ENCODE results near the gene ERBB4. TPM values are rescaled to one million over a fixed set of nuclear protein-coding genes. Genes with fewer than 3 reads are reported as not detected.

The ERBB4 gene
- total RNA-seq, 2 donors from 2014 or later, result not detected

GRCh38 chr2:211498551-211499205, 1039.9 kb downstream of the ERBB4 start:
- H3K27ac Mint-ChIP-seq, result no peak overlapping the region
- no peak overlapping the region for H3K4me3 Mint-ChIP-seq
- DNase-seq (ENCODE audit: low spot score) (no peak), ATAC-seq (no peak)
- H3K27me3 Mint-ChIP-seq, result no peaks in the 10 kb centered on the region
- H3K9me3 Mint-ChIP-seq, result peaks cover 8% of the 10 kb centered on the region
- no peaks in the 10 kb centered on the region for H3K36me3 Mint-ChIP-seq
- no peaks in the 10 kb centered on the region for H3K4me1 Mint-ChIP-seq (ENCODE audit: low read depth in 2 of 2)

GRCh38 chr2:211495339-211495738, 1043.3 kb downstream of the ERBB4 start:
- Mint-ChIP-seq H3K9me3 (peaks cover 3% of the 10 kb centered on the region), H3K27ac (no peak overlapping the region), H3K27me3 (no peaks in the 10 kb centered on the region), H3K36me3 (no peaks in the 10 kb centered on the region), H3K4me1 (ENCODE audit: low read depth in 2 of 2) (no peaks in the 10 kb centered on the region), H3K4me3 (no peak overlapping the region)
- DNase-seq (ENCODE audit: low spot score) (no peak), ATAC-seq (no peak)

- Mint-ChIP-seq H3K36me3 (no peaks in the 10 kb centered on the region), H3K4me3 (no peak overlapping the region), H3K9me3 (peaks cover 3% of the 10 kb centered on the region), H3K4me1 (ENCODE audit: low read depth in 2 of 2) (no peaks in the 10 kb centered on the region), H3K27me3 (no peaks in the 10 kb centered on the region), H3K27ac (no peak overlapping the region)
- no peak for ATAC-seq
- no peak for DNase-seq (ENCODE audit: low spot score)
Observed at GRCh38 chr2:211494536-211494935, 1044.1 kb downstream of the ERBB4 start.

- no peak for DNase-seq (ENCODE audit: low spot score)
- Mint-ChIP-seq H3K4me3 (no peak overlapping the region), H3K27ac (no peak overlapping the region)
Observed at GRCh38 chr2:211494085-211494484, 1044.5 kb downstream of the ERBB4 start.

GRCh38 chr2:211487733-211488132, 1050.9 kb downstream of the ERBB4 start:
- Mint-ChIP-seq H3K9me3 (no peaks in the 10 kb centered on the region), H3K27me3 (no peaks in the 10 kb centered on the region), H3K36me3 (no peaks in the 10 kb centered on the region), H3K27ac (no peak overlapping the region), H3K4me1 (ENCODE audit: low read depth in 2 of 2) (no peaks in the 10 kb centered on the region), H3K4me3 (no peak overlapping the region)
- no peak for DNase-seq (ENCODE audit: low spot score)
- ATAC-seq, result no peak

More at GRCh38 chr2:211494085-211494484, 1044.5 kb downstream of the ERBB4 start:
- Mint-ChIP-seq H3K36me3 (no peaks in the 10 kb centered on the region), H3K27me3 (no peaks in the 10 kb centered on the region), H3K9me3 (peaks cover 3% of the 10 kb centered on the region), H3K4me1 (ENCODE audit: low read depth in 2 of 2) (no peaks in the 10 kb centered on the region)
- ATAC-seq, result no peak

- Mint-ChIP-seq H3K27me3 (no peaks in the 10 kb centered on the region), H3K4me3 (no peak overlapping the region), H3K9me3 (peaks cover 18% of the 10 kb centered on the region), H3K4me1 (ENCODE audit: low read depth in 2 of 2) (no peaks in the 10 kb centered on the region), H3K36me3 (no peaks in the 10 kb centered on the region), H3K27ac (no peak overlapping the region)
- no peak for ATAC-seq
- DNase-seq (ENCODE audit: low spot score), result no peak
Observed at GRCh38 chr2:211479536-211480150, 1059.0 kb downstream of the ERBB4 start.

- no peaks in the 10 kb centered on the region for H3K4me1 Mint-ChIP-seq (ENCODE audit: low read depth in 2 of 2)
- H3K36me3 Mint-ChIP-seq, result no peaks in the 10 kb centered on the region
- H3K27me3 Mint-ChIP-seq, result no peaks in the 10 kb centered on the region
- peaks cover 23% of the 10 kb centered on the region for H3K9me3 Mint-ChIP-seq
- no peak overlapping the region for H3K27ac Mint-ChIP-seq
- DNase-seq (ENCODE audit: low spot score) (no peak), ATAC-seq (no peak)
- H3K4me3 Mint-ChIP-seq, result no peak overlapping the region
Observed at GRCh38 chr2:211477537-211478275, 1060.9 kb downstream of the ERBB4 start.

- H3K36me3 Mint-ChIP-seq, result no peaks in the 10 kb centered on the region
- H3K4me1 Mint-ChIP-seq (ENCODE audit: low read depth in 2 of 2), result no peaks in the 10 kb centered on the region
- H3K4me3 Mint-ChIP-seq, result no peak overlapping the region
- H3K27ac Mint-ChIP-seq, result no peak overlapping the region
- peaks cover 20% of the 10 kb centered on the region for H3K9me3 Mint-ChIP-seq
- ATAC-seq (no peak), DNase-seq (ENCODE audit: low spot score) (no peak)
- H3K27me3 Mint-ChIP-seq, result no peaks in the 10 kb centered on the region
Observed at GRCh38 chr2:211473116-211473515, 1065.5 kb downstream of the ERBB4 start.

GRCh38 chr2:211469664-211470059, 1068.9 kb downstream of the ERBB4 start:
- ATAC-seq, result no peak
- Mint-ChIP-seq H3K9me3 (peaks cover 14% of the 10 kb centered on the region), H3K4me3 (no peak overlapping the region), H3K36me3 (no peaks in the 10 kb centered on the region), H3K27ac (no peak overlapping the region), H3K4me1 (ENCODE audit: low read depth in 2 of 2) (no peaks in the 10 kb centered on the region), H3K27me3 (no peaks in the 10 kb centered on the region)
- DNase-seq (ENCODE audit: low spot score), result no peak

- Mint-ChIP-seq H3K9me3 (peaks cover 12% of the 10 kb centered on the region), H3K4me1 (ENCODE audit: low read depth in 2 of 2) (no peaks in the 10 kb centered on the region), H3K4me3 (no peak overlapping the region), H3K36me3 (no peaks in the 10 kb centered on the region), H3K27me3 (no peaks in the 10 kb centered on the region), H3K27ac (no peak overlapping the region)
- DNase-seq (ENCODE audit: low spot score) (no peak), ATAC-seq (no peak)
Observed at GRCh38 chr2:211468877-211469663, 1069.5 kb downstream of the ERBB4 start.

GRCh38 chr2:211468217-211468616, 1070.4 kb downstream of the ERBB4 start:
- peaks cover 16% of the 10 kb centered on the region for H3K9me3 Mint-ChIP-seq
- no peaks in the 10 kb centered on the region for H3K36me3 Mint-ChIP-seq
- no peak overlapping the region for H3K4me3 Mint-ChIP-seq
- no peaks in the 10 kb centered on the region for H3K27me3 Mint-ChIP-seq
- ATAC-seq, result no peak
- no peak for DNase-seq (ENCODE audit: low spot score)
- H3K27ac Mint-ChIP-seq, result no peak overlapping the region
- H3K4me1 Mint-ChIP-seq (ENCODE audit: low read depth in 2 of 2), result no peaks in the 10 kb centered on the region

- DNase-seq (ENCODE audit: low spot score) (no peak), ATAC-seq (no peak)
- Mint-ChIP-seq H3K4me1 (ENCODE audit: low read depth in 2 of 2) (no peaks in the 10 kb centered on the region), H3K27ac (no peak overlapping the region), H3K36me3 (no peaks in the 10 kb centered on the region), H3K4me3 (no peak overlapping the region), H3K9me3 (peaks cover 16% of the 10 kb centered on the region), H3K27me3 (no peaks in the 10 kb centered on the region)
Observed at GRCh38 chr2:211463397-211463796, 1075.2 kb downstream of the ERBB4 start.

GRCh38 chr2:211458974-211459373, 1079.6 kb downstream of the ERBB4 start:
- ATAC-seq (no peak), DNase-seq (ENCODE audit: low spot score) (no peak)
- H3K4me3 Mint-ChIP-seq, result no peak overlapping the region
- H3K27ac Mint-ChIP-seq, result no peak overlapping the region
- H3K36me3 Mint-ChIP-seq, result no peaks in the 10 kb centered on the region
- H3K4me1 Mint-ChIP-seq (ENCODE audit: low read depth in 2 of 2), result no peaks in the 10 kb centered on the region
- no peaks in the 10 kb centered on the region for H3K27me3 Mint-ChIP-seq
- H3K9me3 Mint-ChIP-seq, result peaks cover 11% of the 10 kb centered on the region

GRCh38 chr2:211457325-211457724, 1081.3 kb downstream of the ERBB4 start:
- Mint-ChIP-seq H3K36me3 (no peaks in the 10 kb centered on the region), H3K4me1 (ENCODE audit: low read depth in 2 of 2) (no peaks in the 10 kb centered on the region), H3K9me3 (peaks cover 7% of the 10 kb centered on the region), H3K27me3 (no peaks in the 10 kb centered on the region), H3K4me3 (no peak overlapping the region), H3K27ac (no peak overlapping the region)
- DNase-seq (ENCODE audit: low spot score) (no peak), ATAC-seq (no peak)
